Measurements from ENCODE around the gene RHOJ.
"Not testable (repeated sequence)": the region's sequence is repeated elsewhere in the genome, so short reads cannot be mapped to it uniquely, and the experiment has no call there.

Gene RHOJ

GRCh38 chr14:63268771-63269170 is 64.5 kb downstream of the RHOJ start:
- no peak for DNase-seq (ENCODE audit: low spot score)

- no peak for DNase-seq (ENCODE audit: low spot score)
These were observed 65.5 kb downstream of the RHOJ start for GRCh38 chr14:63269561-63270225.

- no peak for DNase-seq (ENCODE audit: low spot score)
These were observed 68.9 kb downstream of the RHOJ start for GRCh38 chr14:63273129-63273528.

GRCh38 chr14:63273717-63274655 is 69.7 kb downstream of the RHOJ start:
- no peak for DNase-seq (ENCODE audit: low spot score)

GRCh38 chr14:63275611-63276010 is 71.4 kb downstream of the RHOJ start:
- DNase-seq (ENCODE audit: low spot score), result no peak

GRCh38 chr14:63276016-63276415 is 71.8 kb downstream of the RHOJ start:
- DNase-seq (ENCODE audit: low spot score), result no peak

GRCh38 chr14:63276492-63277342 is 72.5 kb downstream of the RHOJ start:
- no peak for DNase-seq (ENCODE audit: low spot score)

- no peak for DNase-seq (ENCODE audit: low spot score)
These were observed 73.4 kb downstream of the RHOJ start for GRCh38 chr14:63277591-63278183.

GRCh38 chr14:63279933-63280332 is 75.7 kb downstream of the RHOJ start:
- not testable (repeated sequence) for DNase-seq (ENCODE audit: low spot score)

- DNase-seq (ENCODE audit: low spot score), result no peak
These were observed 79.0 kb downstream of the RHOJ start for GRCh38 chr14:63282997-63283883.

GRCh38 chr14:63283884-63284248 is 79.6 kb downstream of the RHOJ start:
- DNase-seq (ENCODE audit: low spot score), result no peak

GRCh38 chr14:63286071-63286470 is 81.8 kb downstream of the RHOJ start:
- DNase-seq (ENCODE audit: low spot score), result no peak

- DNase-seq (ENCODE audit: low spot score), result no peak
These were observed 83.6 kb downstream of the RHOJ start for GRCh38 chr14:63287666-63288483.

GRCh38 chr14:63288853-63289252 is 84.6 kb downstream of the RHOJ start:
- no peak for DNase-seq (ENCODE audit: low spot score)

GRCh38 chr14:63290741-63291430 is 86.6 kb downstream of the RHOJ start:
- no peak for DNase-seq (ENCODE audit: low spot score)

GRCh38 chr14:63292805-63293204 is 88.6 kb downstream of the RHOJ start:
- no peak for DNase-seq (ENCODE audit: low spot score)

GRCh38 chr14:63295231-63295685 is 91.0 kb downstream of the RHOJ start:
- no peak for DNase-seq (ENCODE audit: low spot score)

- DNase-seq (ENCODE audit: low spot score), result no peak
These were observed 91.9 kb downstream of the RHOJ start for GRCh38 chr14:63296060-63296563.

- DNase-seq (ENCODE audit: low spot score), result no peak
These were observed 93.3 kb downstream of the RHOJ start for GRCh38 chr14:63297372-63298063.

All from ecto neural progenitor cell (in vitro differentiated cells).